ENCODE results near the gene OR5AU1.

OR5AU1 gene

DNA sequence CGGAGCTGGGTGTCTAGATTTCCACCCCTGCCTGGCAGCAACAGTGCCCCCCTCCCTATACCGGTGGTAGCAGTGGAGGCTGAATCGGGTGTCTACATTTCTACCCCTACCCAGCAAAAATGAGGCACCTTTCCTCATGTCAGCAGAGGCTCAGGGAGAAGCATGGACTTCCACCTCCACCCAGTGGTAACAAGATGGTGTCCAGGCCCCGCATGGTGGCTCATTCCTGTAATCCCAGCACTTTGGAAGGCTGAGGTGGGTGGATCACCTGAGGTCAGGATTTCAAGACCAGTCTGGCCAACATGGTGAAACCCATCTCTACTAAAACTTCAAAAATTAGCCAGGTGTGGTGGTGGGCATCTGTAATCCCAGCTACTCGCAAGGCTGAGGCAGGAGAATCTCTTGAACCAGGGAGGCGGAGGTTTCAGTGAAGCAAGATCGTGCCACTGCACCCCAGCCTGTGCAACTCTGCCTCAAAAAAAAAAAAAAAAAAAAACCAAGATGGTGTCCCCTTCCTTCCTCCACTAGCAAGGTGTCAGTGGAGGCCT lies 35.5 kb upstream of the OR5AU1 start:
- peak overlapping the region; percentile 74 for H3K4me3 ChIP-seq (ENCODE audit: low read length)
- H3K4me2 ChIP-seq (ENCODE audit: low read length), result peak overlapping the region; percentile 71
- no peaks in the 10 kb centered on the region for H3K36me3 ChIP-seq (replicated peaks; ENCODE audit: low read depth, low read length)

DNA sequence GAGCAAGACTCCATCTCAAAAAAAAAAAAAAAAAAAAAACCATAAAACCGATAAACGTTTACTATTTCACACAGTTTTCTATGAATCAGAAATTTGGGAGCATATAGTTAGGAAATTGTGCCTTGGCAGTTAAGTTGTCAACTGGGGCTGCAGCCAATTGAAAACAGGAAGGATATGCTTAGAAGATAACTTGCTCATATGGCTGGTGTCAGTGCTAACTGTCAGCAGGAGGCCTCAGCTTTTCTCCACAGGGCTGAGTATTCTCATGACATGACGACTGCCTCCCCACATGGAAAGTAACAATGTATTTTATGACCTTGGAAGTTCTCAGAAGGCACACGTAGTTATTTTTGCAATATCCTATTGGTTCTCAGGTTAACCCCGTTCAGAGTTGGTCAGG lies 29.6 kb upstream of the OR5AU1 start:
- TF ChIP-seq, protein P1, sequence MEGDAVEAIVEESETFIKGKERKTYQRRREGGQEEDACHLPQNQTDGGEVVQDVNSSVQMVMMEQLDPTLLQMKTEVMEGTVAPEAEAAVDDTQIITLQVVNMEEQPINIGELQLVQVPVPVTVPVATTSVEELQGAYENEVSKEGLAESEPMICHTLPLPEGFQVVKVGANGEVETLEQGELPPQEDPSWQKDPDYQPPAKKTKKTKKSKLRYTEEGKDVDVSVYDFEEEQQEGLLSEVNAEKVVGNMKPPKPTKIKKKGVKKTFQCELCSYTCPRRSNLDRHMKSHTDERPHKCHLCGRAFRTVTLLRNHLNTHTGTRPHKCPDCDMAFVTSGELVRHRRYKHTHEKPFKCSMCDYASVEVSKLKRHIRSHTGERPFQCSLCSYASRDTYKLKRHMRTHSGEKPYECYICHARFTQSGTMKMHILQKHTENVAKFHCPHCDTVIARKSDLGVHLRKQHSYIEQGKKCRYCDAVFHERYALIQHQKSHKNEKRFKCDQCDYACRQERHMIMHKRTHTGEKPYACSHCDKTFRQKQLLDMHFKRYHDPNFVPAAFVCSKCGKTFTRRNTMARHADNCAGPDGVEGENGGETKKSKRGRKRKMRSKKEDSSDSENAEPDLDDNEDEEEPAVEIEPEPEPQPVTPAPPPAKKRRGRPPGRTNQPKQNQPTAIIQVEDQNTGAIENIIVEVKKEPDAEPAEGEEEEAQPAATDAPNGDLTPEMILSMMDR (IDR thresholded peaks at IDR 0.05; ENCODE audit: low read depth, low read length), result no peak
- no peak for TF ChIP-seq EZH2phosphoT487 (IDR thresholded peaks at IDR 0.05; ENCODE audit: low read depth)
- Histone ChIP-seq H3K4me3 (ENCODE audit: low read length) (no peak overlapping the region), H3K9me3 (ENCODE audit: insufficient read depth, low read length) (no peaks in the 10 kb centered on the region), H3K4me1 (ENCODE audit: low read length) (no peaks in the 10 kb centered on the region), H3K79me2 (ENCODE audit: low read length) (no peaks in the 10 kb centered on the region), H3K9ac (ENCODE audit: low read length) (no peak overlapping the region), H3K36me3 (replicated peaks; ENCODE audit: low read depth, low read length) (no peaks in the 10 kb centered on the region), H4K20me1 (ENCODE audit: insufficient read depth, low read length) (no peaks in the 10 kb centered on the region), H3K4me2 (ENCODE audit: low read length) (no peak overlapping the region), H3K27me3 (ENCODE audit: low read depth, low read length) (peaks cover 5% of the 10 kb centered on the region; the same call in 1 of the 2 replicates), H2AFZ (ENCODE audit: low read depth, low read length) (no peak overlapping the region), H3K27ac (ENCODE audit: low read length) (no peak overlapping the region)

More for the DNA sequence above, 35.5 kb upstream of the OR5AU1 start:
- Histone ChIP-seq H3K9ac (ENCODE audit: low read length) (peak overlapping the region; percentile 31), H2AFZ (ENCODE audit: low read depth, low read length) (peak overlapping the region; percentile 60), H4K20me1 (ENCODE audit: insufficient read depth, low read length) (no peaks in the 10 kb centered on the region), H3K27ac (ENCODE audit: low read length) (no peak overlapping the region), H3K27me3 (ENCODE audit: low read depth, low read length) (0 out of 2 replicates have a peak, but pooled peaks cover 3% of the 10 kb centered on the region), H3K9me3 (ENCODE audit: insufficient read depth, low read length) (no peaks in the 10 kb centered on the region), H3K4me1 (ENCODE audit: low read length) (peaks cover 14% of the 10 kb centered on the region), H3K79me2 (ENCODE audit: low read length) (no peaks in the 10 kb centered on the region)
- TF ChIP-seq, protein P1 (IDR thresholded peaks at IDR 0.05; ENCODE audit: low read depth, low read length), result no peak
- TF ChIP-seq EZH2phosphoT487 (IDR thresholded peaks at IDR 0.05; ENCODE audit: low read depth), result no peak

DNA sequence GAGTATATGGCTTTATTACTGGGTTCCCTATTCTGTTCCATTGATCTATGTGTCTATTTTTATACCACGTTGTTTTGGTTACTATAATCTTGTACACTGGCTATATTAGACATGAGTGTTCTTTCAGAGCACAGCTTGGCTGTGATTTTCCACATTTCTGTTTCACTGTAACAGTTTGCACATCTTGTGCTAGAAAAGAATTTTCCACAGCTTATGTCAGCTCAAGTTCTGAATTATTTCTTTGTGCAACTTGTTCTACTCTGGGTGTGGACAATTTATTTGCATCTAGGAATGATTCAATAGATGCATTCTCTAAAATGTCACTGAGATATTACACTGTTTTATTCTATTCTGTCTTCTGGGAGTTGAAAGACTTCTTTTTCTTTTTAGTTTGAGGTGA lies 28.4 kb upstream of the OR5AU1 start:
- H3K27ac ChIP-seq (ENCODE audit: low read length), result no peak overlapping the region
- H3K9ac ChIP-seq (ENCODE audit: low read length), result no peak overlapping the region
- peaks cover 5% of the 10 kb centered on the region; the same call in 1 of the 2 replicates for H3K27me3 ChIP-seq (ENCODE audit: low read depth, low read length)
- H3K4me1 ChIP-seq (ENCODE audit: low read length), result no peaks in the 10 kb centered on the region
- H3K79me2 ChIP-seq (ENCODE audit: low read length), result no peaks in the 10 kb centered on the region
- no peak overlapping the region for H3K4me2 ChIP-seq (ENCODE audit: low read length)
- H4K20me1 ChIP-seq (ENCODE audit: insufficient read depth, low read length), result no peaks in the 10 kb centered on the region
- TF ChIP-seq EZH2phosphoT487 (IDR thresholded peaks at IDR 0.05; ENCODE audit: low read depth), result no peak
- TF ChIP-seq, protein P1 (IDR thresholded peaks at IDR 0.05; ENCODE audit: low read depth, low read length), result no peak
- no peaks in the 10 kb centered on the region for H3K36me3 ChIP-seq (replicated peaks; ENCODE audit: low read depth, low read length)
- no peaks in the 10 kb centered on the region for H3K9me3 ChIP-seq (ENCODE audit: insufficient read depth, low read length)
- H3K4me3 ChIP-seq (ENCODE audit: low read length), result no peak overlapping the region
- H2AFZ ChIP-seq (ENCODE audit: low read depth, low read length), result no peak overlapping the region

DNA sequence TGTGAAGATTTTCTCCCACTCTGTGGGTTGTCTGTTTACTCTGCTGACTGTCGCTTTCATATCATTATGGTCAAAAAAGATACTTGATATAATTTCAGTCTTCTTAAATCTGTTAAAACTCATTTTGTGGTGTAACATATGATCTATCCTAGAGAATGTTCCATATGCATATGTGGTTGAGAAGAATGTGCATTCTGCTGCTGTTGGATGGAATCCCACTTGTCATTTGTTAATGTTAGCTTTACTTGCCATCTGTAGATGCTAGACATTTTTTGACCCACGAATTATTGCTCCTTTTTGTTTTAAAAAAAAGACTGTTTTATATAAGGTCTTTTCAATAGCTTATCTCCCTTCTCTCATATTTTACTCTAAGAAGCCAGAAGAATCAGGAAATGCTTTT lies 26.3 kb upstream of the OR5AU1 start:
- no peak overlapping the region for H3K27ac ChIP-seq (ENCODE audit: low read length)
- H3K4me3 ChIP-seq (ENCODE audit: low read length), result no peak overlapping the region
- H3K27me3 ChIP-seq (ENCODE audit: low read depth, low read length), result peaks cover 5% of the 10 kb centered on the region; the same call in 1 of the 2 replicates
- no peak for TF ChIP-seq EZH2phosphoT487 (IDR thresholded peaks at IDR 0.05; ENCODE audit: low read depth)
- TF ChIP-seq, protein P1 (IDR thresholded peaks at IDR 0.05; ENCODE audit: low read depth, low read length), result no peak
- no peaks in the 10 kb centered on the region for H3K36me3 ChIP-seq (replicated peaks; ENCODE audit: low read depth, low read length)
- H3K9ac ChIP-seq (ENCODE audit: low read length), result no peak overlapping the region
- H3K4me2 ChIP-seq (ENCODE audit: low read length), result no peak overlapping the region
- no peaks in the 10 kb centered on the region for H3K79me2 ChIP-seq (ENCODE audit: low read length)
- no peaks in the 10 kb centered on the region for H4K20me1 ChIP-seq (ENCODE audit: insufficient read depth, low read length)
- H3K9me3 ChIP-seq (ENCODE audit: insufficient read depth, low read length), result no peaks in the 10 kb centered on the region
- H3K4me1 ChIP-seq (ENCODE audit: low read length), result no peaks in the 10 kb centered on the region
- H2AFZ ChIP-seq (ENCODE audit: low read depth, low read length), result no peak overlapping the region
